ENCODE measurements around the gene APLF.

Gene APLF

DNA sequence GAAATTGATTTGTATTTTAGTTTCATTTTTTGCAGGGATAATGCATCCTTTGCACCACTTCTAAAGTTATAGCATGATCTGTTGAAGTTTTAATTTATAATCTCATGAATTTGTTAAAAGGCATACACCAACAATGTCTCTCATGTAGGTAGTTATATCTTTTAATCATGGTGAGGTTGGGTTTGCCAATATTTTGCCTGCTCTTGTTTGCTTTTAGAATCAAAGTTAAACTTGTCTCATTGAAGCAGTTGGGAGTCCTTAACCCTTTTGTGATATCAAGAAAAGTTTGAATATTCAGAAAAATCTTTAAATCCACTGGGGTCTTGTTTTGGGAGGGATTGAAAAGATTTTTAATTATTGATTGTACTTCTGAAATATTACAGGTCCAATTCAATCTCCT, 31.7 kb downstream of the APLF start:
- Histone ChIP-seq H3K4me3 (ENCODE audit: low read depth in 1 of 2, low read length in 1 of 2) (no peak overlapping the region), H3K27ac (no peak overlapping the region), H3K36me3 (no peaks in the 10 kb centered on the region), H3K4me1 (ENCODE audit: control insufficient read depth in 1 of 2, insufficient read depth in 1 of 2, low read depth in 1 of 2, low read length in 1 of 2) (no peaks in the 10 kb centered on the region), H3K9me3 (no peaks in the 10 kb centered on the region), H3K27me3 (no peaks in the 10 kb centered on the region)
- TF ChIP-seq, protein P1, sequence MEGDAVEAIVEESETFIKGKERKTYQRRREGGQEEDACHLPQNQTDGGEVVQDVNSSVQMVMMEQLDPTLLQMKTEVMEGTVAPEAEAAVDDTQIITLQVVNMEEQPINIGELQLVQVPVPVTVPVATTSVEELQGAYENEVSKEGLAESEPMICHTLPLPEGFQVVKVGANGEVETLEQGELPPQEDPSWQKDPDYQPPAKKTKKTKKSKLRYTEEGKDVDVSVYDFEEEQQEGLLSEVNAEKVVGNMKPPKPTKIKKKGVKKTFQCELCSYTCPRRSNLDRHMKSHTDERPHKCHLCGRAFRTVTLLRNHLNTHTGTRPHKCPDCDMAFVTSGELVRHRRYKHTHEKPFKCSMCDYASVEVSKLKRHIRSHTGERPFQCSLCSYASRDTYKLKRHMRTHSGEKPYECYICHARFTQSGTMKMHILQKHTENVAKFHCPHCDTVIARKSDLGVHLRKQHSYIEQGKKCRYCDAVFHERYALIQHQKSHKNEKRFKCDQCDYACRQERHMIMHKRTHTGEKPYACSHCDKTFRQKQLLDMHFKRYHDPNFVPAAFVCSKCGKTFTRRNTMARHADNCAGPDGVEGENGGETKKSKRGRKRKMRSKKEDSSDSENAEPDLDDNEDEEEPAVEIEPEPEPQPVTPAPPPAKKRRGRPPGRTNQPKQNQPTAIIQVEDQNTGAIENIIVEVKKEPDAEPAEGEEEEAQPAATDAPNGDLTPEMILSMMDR (IDR thresholded peaks at IDR 0.05): no peak

DNA sequence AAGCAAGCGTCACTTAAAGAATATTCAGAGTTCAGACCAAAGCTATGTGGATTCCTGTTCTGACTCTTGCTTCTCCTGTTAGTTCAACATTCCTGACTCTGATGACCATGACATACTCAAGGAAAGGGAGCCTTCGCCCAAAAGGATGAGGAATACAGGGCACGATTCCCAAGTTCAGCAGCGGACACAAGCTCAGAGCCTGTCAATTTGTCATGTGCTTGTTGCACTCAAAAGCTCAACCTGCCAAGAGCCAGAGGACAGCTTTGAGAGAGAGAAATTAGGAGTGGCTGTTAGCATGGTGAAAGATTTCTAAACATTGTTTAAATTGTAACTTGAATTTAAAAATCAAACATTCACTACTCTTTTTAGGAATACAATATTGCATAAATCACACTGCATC, 33.3 kb downstream of the APLF start:
- Histone ChIP-seq H3K4me1 (ENCODE audit: control insufficient read depth in 1 of 2, insufficient read depth in 1 of 2, low read depth in 1 of 2, low read length in 1 of 2) (no peaks in the 10 kb centered on the region), H3K4me3 (ENCODE audit: low read depth in 1 of 2, low read length in 1 of 2) (no peak overlapping the region), H3K27me3 (no peaks in the 10 kb centered on the region), H3K27ac (no peak overlapping the region), H3K36me3 (no peaks in the 10 kb centered on the region), H3K9me3 (no peaks in the 10 kb centered on the region)
- TF ChIP-seq, protein P1 (IDR thresholded peaks at IDR 0.05): no peak

DNA sequence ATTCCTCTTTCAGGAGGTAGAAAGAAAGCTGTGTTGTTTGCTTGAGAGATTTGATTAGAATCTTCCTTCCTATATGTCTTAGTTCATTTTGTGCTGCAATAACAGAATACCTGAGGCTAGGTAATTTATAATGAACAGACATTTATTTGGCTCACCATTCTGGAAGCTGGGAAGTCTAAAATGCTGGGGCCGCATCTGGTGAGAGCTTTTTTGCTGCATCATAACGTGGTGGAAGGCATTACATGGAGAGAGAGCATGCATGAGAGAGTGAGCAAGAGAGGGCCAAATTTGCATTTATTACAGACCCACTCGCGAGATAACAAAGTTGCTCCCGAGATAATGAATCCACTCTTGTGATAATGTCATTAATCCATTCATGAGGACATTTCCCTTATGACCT, 34.4 kb downstream of the APLF start:
- Histone ChIP-seq H3K27ac (no peak overlapping the region), H3K4me1 (ENCODE audit: control insufficient read depth in 1 of 2, insufficient read depth in 1 of 2, low read depth in 1 of 2, low read length in 1 of 2) (no peaks in the 10 kb centered on the region), H3K9me3 (no peaks in the 10 kb centered on the region), H3K36me3 (no peaks in the 10 kb centered on the region), H3K4me3 (ENCODE audit: low read depth in 1 of 2, low read length in 1 of 2) (no peak overlapping the region), H3K27me3 (no peaks in the 10 kb centered on the region)
- TF ChIP-seq, protein P1 (IDR thresholded peaks at IDR 0.05): no peak

DNA sequence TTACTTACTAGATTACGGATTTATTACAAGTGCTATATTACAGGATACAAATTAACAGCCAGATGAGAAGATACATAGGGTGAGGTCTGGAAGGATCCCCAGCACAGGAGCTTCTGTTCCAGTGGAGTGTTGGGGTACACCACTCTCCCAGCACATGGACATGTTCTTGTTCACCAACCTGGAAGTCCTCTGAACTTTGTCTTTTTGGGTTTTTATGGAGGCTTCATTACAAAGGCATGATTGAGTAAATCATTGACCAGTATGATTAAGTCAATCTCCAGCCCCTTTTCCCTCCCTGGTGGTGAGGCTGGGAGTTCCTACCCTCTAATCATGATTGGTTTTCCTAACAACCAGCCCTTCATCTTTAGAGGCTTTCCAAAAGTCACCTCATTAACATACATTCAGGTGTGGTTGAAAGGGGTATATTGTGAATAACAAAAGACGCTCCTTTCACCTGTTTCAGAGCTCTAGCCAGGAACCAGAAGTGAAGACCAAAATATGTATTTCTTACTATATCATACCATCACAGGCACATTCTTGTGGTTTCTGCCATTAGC, 38.3 kb downstream of the APLF start:
- Histone ChIP-seq H3K36me3 (no peaks in the 10 kb centered on the region), H3K4me1 (ENCODE audit: control insufficient read depth in 1 of 2, insufficient read depth in 1 of 2, low read depth in 1 of 2, low read length in 1 of 2) (no peaks in the 10 kb centered on the region), H3K4me3 (ENCODE audit: low read depth in 1 of 2, low read length in 1 of 2) (no peak overlapping the region), H3K27me3 (no peaks in the 10 kb centered on the region), H3K27ac (no peak overlapping the region), H3K9me3 (no peaks in the 10 kb centered on the region)
- TF ChIP-seq, protein P1 (IDR thresholded peaks at IDR 0.05): no peak

DNA sequence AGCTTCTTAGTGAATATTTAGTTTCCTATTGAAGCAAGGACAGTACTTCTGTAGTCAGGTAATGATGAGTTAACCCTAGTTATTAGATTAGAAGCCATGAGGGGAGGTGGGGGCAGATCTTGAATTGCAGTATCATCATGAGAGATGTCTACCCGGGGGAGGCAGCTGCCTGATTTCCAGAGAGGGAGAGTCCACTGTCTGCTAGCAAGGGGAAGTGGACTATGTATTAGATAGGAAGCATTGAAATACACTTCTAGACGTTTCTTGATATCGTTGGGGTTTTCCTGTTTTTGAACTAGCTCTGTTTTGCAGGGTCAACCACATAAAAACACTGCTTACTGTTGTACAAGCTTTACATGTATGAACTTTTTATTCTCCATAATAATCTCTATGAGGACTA, 38.8 kb downstream of the APLF start:
- Histone ChIP-seq H3K4me1 (ENCODE audit: control insufficient read depth in 1 of 2, insufficient read depth in 1 of 2, low read depth in 1 of 2, low read length in 1 of 2) (no peaks in the 10 kb centered on the region), H3K27me3 (no peaks in the 10 kb centered on the region)

More for the DNA sequence above, 38.8 kb downstream of the APLF start:
- Histone ChIP-seq H3K27ac (no peak overlapping the region), H3K36me3 (no peaks in the 10 kb centered on the region), H3K4me3 (ENCODE audit: low read depth in 1 of 2, low read length in 1 of 2) (no peak overlapping the region), H3K9me3 (no peaks in the 10 kb centered on the region)
- TF ChIP-seq, protein P1 (IDR thresholded peaks at IDR 0.05): no peak
